Measurements from ENCODE around the gene AHRR. TPM values are rescaled to one million over a fixed set of nuclear protein-coding genes. Genes with fewer than 3 reads are reported as not detected.

The AHRR gene
- polyA plus RNA-seq, 1 donor from 2014 or later: 0.05 TPM

- peaks cover 11% of the 10 kb centered on the region for H3K27me3 Mint-ChIP-seq
- H3K4me1 Mint-ChIP-seq: peaks cover 0 to 3% (median 2%) of the 10 kb centered on the region in 3 donors
- H3K36me3 Mint-ChIP-seq: peaks cover 3% of the 10 kb centered on the region
- no peak overlapping the region for H3K4me3 Mint-ChIP-seq
- H3K27ac Mint-ChIP-seq: no peak overlapping the region
- peaks cover 0 to 3% (median 0%) of the 10 kb centered on the region in 3 donors for H3K9me3 Mint-ChIP-seq
Observed at GRCh38 chr5:426392-426976, 105.0 kb downstream of the AHRR start.

- Mint-ChIP-seq H3K4me3 (no peak overlapping the region), H3K27me3 (peaks cover 19% of the 10 kb centered on the region), H3K4me1 (peaks cover 0 to 3% (median 2%) of the 10 kb centered on the region in 3 donors), H3K36me3 (peaks cover 3% of the 10 kb centered on the region), H3K27ac (no peak overlapping the region), H3K9me3 (peaks cover 0 to 3% (median 0%) of the 10 kb centered on the region in 3 donors)
Observed at GRCh38 chr5:427415-428087, 106.0 kb downstream of the AHRR start.

- Mint-ChIP-seq H3K4me3 (no peak overlapping the region), H3K27ac (no peak overlapping the region), H3K4me1 (peaks cover 0 to 3% (median 2%) of the 10 kb centered on the region in 3 donors), H3K36me3 (peaks cover 3% of the 10 kb centered on the region), H3K9me3 (peaks cover 0 to 3% (median 0%) of the 10 kb centered on the region in 3 donors), H3K27me3 (peaks cover 20% of the 10 kb centered on the region)
Observed at GRCh38 chr5:428219-428618, 106.7 kb downstream of the AHRR start.

DNA sequence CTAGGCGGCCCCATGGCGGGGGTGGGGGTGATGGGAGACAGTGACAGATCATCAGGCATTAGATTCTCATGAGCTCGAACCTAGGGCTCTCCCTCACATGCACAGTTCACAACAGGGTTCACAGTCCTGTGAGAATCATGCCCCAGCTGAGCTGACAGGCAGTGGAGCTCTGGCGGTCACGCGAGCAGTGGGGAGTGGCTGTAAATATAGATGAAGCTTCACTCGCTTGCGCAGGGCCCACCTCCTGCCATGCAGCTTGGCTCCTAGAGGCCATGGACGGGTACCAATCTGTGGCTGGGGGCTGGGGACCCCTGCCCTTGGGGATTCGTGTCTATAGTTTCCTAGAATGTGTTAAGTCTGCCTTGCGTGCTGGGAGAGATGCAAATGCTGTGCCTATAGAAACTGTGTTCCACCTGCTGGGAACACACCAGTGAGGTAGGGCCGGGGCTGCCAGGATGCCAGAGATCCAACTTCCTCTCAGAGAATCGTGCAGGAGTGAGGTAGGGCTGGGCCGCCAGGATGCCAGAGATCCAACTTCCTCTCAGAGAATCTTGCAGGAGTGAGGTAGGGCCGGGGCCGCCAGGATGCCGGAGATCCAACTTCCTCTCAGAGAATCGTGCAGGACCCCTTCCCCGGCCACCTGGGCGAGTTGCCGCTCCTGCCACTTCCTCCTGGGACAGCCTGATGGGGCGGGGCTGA, 107.4 kb downstream of the AHRR start:
- Mint-ChIP-seq H3K4me1 (peaks cover 0 to 3% (median 2%) of the 10 kb centered on the region in 3 donors), H3K27ac (no peak overlapping the region), H3K36me3 (peaks cover 3% of the 10 kb centered on the region), H3K4me3 (peak overlapping the region in 1 of 4 donors; percentile 8), H3K9me3 (peaks cover 0 to 3% (median 0%) of the 10 kb centered on the region in 3 donors), H3K27me3 (peaks cover 21% of the 10 kb centered on the region)

GRCh38 chr5:429453-430188, 108.1 kb downstream of the AHRR start:
- no peak overlapping the region for H3K27ac Mint-ChIP-seq
- H3K4me3 Mint-ChIP-seq: peak overlapping the region in 1 of 4 donors; percentile 5

DNA sequence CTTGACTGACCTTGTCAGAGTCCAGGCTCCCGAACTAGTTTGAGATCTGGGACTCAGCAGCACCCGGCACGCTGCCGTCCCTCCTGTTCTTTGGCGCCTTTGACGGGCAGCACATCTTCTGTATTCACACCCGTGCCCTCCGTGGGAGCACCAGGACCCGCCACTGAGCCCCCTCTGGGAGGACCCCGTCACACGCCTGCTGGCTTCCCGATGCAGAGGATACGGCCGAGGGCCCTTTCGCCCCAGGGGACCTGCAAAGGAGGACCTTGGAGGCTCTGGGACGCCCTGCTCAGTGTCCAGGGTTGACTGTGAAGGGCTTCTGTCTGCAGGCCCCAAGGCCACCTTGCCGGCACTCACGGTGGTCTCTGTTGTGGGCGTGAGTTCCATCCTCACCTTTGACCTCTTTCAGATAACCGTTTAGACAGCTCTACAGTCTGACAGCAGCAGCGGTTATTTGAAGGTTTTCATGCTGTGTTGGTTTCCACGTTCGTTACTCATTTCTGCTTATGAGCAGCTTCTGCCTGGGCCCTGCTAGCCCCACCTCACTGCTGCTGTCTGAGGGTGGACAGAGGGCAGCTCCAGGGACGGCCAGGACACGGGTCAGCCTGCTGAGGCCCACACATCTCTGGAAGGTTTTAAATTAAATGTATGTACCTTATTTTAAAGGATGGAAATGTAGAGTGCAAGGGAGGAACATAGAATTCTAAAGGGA, 108.9 kb downstream of the AHRR start:
- H3K9me3 Mint-ChIP-seq: peaks cover 0 to 3% (median 0%) of the 10 kb centered on the region in 3 donors
- H3K27me3 Mint-ChIP-seq: peaks cover 19% of the 10 kb centered on the region
- H3K27ac Mint-ChIP-seq: no peak overlapping the region
- H3K4me3 Mint-ChIP-seq: peak overlapping the region in 1 of 4 donors; percentile 5
- peaks cover 3% of the 10 kb centered on the region for H3K36me3 Mint-ChIP-seq
- H3K4me1 Mint-ChIP-seq: no peaks in the 10 kb centered on the region

More at GRCh38 chr5:429453-430188, 108.1 kb downstream of the AHRR start:
- Mint-ChIP-seq H3K9me3 (peaks cover 0 to 3% (median 0%) of the 10 kb centered on the region in 3 donors), H3K36me3 (peaks cover 3% of the 10 kb centered on the region), H3K27me3 (peaks cover 19% of the 10 kb centered on the region), H3K4me1 (peaks cover 0 to 2% (median 2%) of the 10 kb centered on the region in 3 donors)

DNA sequence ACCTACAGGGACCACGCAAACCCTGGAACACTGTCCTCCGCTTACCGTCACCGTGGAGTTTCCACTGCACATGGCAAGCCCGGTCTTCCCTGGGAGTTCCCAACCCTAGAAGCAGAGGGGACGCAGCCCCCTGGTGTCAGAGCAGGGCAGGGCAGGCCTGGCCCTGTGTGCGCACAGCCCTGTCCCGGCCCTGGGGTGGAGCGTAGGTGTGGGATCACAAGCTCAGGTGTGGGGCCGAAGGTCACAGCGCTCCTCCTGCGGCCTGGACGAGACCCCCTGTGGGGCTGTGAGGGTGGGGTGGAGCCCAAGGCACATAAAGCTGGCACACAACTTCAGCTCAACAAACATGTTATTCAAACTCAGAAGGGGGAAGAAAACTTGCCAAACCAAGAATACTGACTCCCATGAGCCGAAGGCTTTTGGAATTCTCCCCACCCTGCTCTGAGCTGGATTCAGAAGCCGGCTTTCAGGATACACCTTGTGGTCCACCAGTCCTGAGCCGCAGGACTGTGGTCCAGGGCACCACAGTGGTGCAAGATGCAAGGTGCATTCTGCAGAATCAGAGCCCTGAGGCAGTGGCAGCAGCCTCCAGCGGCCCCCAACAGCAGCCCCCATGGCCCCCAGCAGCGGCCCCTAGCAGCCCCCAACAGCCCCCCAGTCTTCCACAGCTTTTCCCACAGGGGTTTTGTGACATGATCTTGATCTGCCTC, 109.6 kb downstream of the AHRR start:
- H3K9me3 Mint-ChIP-seq: peaks cover 0 to 3% (median 0%) of the 10 kb centered on the region in 3 donors
- H3K27ac Mint-ChIP-seq: peak overlapping the region in 1 of 3 donors; percentile 39
- H3K4me3 Mint-ChIP-seq: no peak overlapping the region
- H3K27me3 Mint-ChIP-seq: peaks cover 20% of the 10 kb centered on the region
- H3K36me3 Mint-ChIP-seq: peaks cover 5% of the 10 kb centered on the region
- H3K4me1 Mint-ChIP-seq: no peaks in the 10 kb centered on the region

DNA sequence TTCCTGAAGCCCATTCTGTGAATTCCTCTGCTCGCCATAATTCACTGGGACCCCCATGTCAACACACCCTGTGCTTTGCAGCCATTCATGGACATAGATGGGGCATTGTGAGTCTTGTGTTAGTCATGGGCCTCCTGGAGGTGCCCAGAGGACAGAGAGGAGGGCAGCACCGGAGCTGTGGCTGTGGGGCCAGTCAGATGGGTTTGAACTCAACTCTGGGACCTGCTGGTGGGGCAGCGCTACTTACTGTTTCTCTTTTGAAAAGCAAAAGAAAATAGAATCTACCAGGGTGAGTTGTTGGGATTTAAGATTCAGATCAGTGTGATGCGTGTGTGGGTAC, 110.2 kb downstream of the AHRR start:
- Mint-ChIP-seq H3K4me1 (no peaks in the 10 kb centered on the region), H3K27ac (peak overlapping the region in 1 of 3 donors; percentile 39), H3K27me3 (peaks cover 21% of the 10 kb centered on the region), H3K4me3 (no peak overlapping the region), H3K36me3 (peaks cover 2% of the 10 kb centered on the region), H3K9me3 (no peaks in the 10 kb centered on the region)

- no peaks in the 10 kb centered on the region for H3K4me1 Mint-ChIP-seq
- no peak overlapping the region for H3K4me3 Mint-ChIP-seq
- H3K9me3 Mint-ChIP-seq: no peaks in the 10 kb centered on the region
- peaks cover 25% of the 10 kb centered on the region for H3K27me3 Mint-ChIP-seq
- H3K36me3 Mint-ChIP-seq: peaks cover 2% of the 10 kb centered on the region
- H3K27ac Mint-ChIP-seq: no peak overlapping the region
Observed at GRCh38 chr5:432201-432927, 110.8 kb downstream of the AHRR start.

GRCh38 chr5:432928-433791, 111.6 kb downstream of the AHRR start:
- peaks cover 2% of the 10 kb centered on the region for H3K36me3 Mint-ChIP-seq
- no peak overlapping the region for H3K4me3 Mint-ChIP-seq
- peaks cover 25% of the 10 kb centered on the region for H3K27me3 Mint-ChIP-seq
- H3K4me1 Mint-ChIP-seq: no peaks in the 10 kb centered on the region
- no peak overlapping the region for H3K27ac Mint-ChIP-seq
- H3K9me3 Mint-ChIP-seq: no peaks in the 10 kb centered on the region

DNA sequence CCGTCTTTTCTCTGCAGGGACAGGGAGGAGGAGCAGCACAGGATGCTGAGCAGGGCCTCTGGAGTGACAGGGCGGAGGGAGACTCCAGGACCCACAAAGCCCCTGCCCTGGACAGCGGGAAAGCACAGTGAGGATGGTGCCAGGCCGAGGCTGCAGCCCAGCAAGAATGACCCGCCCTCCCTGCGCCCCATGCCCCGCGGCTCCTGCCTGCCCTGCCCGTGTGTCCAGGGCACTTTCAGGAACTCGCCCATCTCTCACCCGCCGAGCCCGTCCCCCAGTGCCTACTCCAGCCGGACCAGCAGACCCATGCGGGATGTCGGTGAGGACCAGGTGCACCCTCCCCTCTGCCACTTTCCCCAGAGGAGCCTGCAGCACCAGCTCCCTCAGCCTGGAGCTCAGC, 112.3 kb downstream of the AHRR start:
- no peak overlapping the region for H3K27ac Mint-ChIP-seq
- H3K9me3 Mint-ChIP-seq: no peaks in the 10 kb centered on the region
- H3K27me3 Mint-ChIP-seq: peaks cover 24% of the 10 kb centered on the region
- H3K4me1 Mint-ChIP-seq: no peaks in the 10 kb centered on the region
- peaks cover 2% of the 10 kb centered on the region for H3K36me3 Mint-ChIP-seq
- no peak overlapping the region for H3K4me3 Mint-ChIP-seq

DNA sequence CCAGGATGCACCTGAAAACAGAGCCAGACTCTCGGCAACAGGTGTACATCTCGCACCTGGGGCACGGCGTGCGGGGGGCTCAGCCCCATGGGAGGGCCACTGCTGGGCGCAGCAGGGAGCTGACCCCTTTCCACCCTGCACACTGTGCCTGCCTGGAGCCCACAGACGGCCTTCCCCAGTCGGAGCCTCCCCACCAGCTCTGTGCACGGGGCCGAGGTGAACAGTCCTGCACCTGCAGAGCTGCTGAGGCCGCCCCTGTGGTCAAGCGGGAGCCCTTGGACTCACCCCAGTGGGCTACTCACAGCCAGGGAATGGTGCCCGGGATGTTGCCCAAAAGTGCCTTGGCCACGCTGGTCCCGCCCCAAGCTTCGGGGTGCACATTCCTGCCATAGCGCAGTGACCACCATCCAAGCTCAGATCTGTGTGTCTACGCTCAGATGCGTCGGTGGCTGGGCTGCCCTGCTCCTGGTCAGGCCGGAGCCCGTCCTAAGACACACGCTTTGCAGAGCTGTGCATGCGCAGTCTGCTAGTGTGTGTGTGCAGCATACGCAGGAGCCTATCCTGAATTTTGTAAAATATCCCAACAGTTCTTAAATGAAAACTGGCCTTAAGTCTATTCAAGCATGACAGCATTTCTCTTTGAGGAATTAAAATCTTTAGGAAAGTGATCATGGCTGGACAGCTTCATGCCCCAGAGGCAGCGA, 113.1 kb downstream of the AHRR start:
- Mint-ChIP-seq H3K27ac (no peak overlapping the region), H3K4me3 (no peak overlapping the region), H3K27me3 (peaks cover 20% of the 10 kb centered on the region), H3K36me3 (peaks cover 2% of the 10 kb centered on the region), H3K9me3 (no peaks in the 10 kb centered on the region), H3K4me1 (no peaks in the 10 kb centered on the region)
